Astrocyte of the spinal cord (primary cell): ENCODE measurements around the gene GALNT18.
A peak's percentile ranks its signal among the peaks of the same experiment; 100 is the strongest.

Experiments used
- DNase-seq: peaks from one replicate; pipeline ENCODE4 v3.0.0; 2011; ENCODE audit warnings: low read depth, low spot score
- H3K4me3 ChIP-seq: 2 replicates; pipeline ENCODE4 v1.5.1; 2011; ENCODE audit warnings: low read depth, mild to moderate bottlenecking, low read length, moderate library complexity
- CTCF ChIP-seq: IDR thresholded peaks from 2 replicates; pipeline ENCODE4 v1.5.1; 2012; ENCODE audit warnings: low read depth, mild to moderate bottlenecking, low read length, inconsistent platforms
- in situ Hi-C: cut with HindIII; loops from 2 replicates; pipeline ENCODE4 v1.10.0; 2017; ENCODE audit warnings: low sequenced_read_pairs

GALNT18 gene

GRCh38 chr11:11577932-11578911 is 43.6 kb downstream of the GALNT18 start:
- no peak for DNase-seq
- no peak for TF ChIP-seq CTCF
- in situ Hi-C loops = no loop called here
- H3K4me3 ChIP-seq = no peak overlapping the region

GRCh38 chr11:11577251-11577855 is 44.5 kb downstream of the GALNT18 start:
- DNase-seq = peak; percentile 15
- no peak for TF ChIP-seq CTCF
- in situ Hi-C loops = no loop called here
- H3K4me3 ChIP-seq = no peak overlapping the region

GRCh38 chr11:11574373-11575287 is 47.2 kb downstream of the GALNT18 start:
- in situ Hi-C loops = no loop called here
- TF ChIP-seq CTCF = no peak
- DNase-seq = no peak
- H3K4me3 ChIP-seq = no peak overlapping the region

- TF ChIP-seq CTCF = no peak
- DNase-seq = no peak
- in situ Hi-C loops = no loop called here
These were observed 49.4 kb downstream of the GALNT18 start for GRCh38 chr11:11572386-11572785.

GRCh38 chr11:11571893-11572292 is 49.9 kb downstream of the GALNT18 start:
- TF ChIP-seq CTCF = no peak
- DNase-seq = no peak
- no peak overlapping the region for H3K4me3 ChIP-seq
- in situ Hi-C loops = no loop called here

More at GRCh38 chr11:11572386-11572785, 49.4 kb downstream of the GALNT18 start:
- H3K4me3 ChIP-seq = no peak overlapping the region

- DNase-seq = no peak
- in situ Hi-C loops = no loop called here
- H3K4me3 ChIP-seq = no peak overlapping the region
- TF ChIP-seq CTCF = no peak
These were observed 51.0 kb downstream of the GALNT18 start for GRCh38 chr11:11570823-11571222.
